A673 (cell line): ENCODE results near the gene STAT2.

Experiments
- CTCF ChIP-seq: fragments of 300-800, 200-600 bp; sonication (generic); conservative IDR thresholded peaks from 2 replicates; pipeline ENCODE4 v1.5.1; 2017; ENCODE audit warnings: low read depth, mild to moderate bottlenecking, antibody characterized with exemption, low read length, moderate library complexity, mixed read lengths
- EZH2 ChIP-seq: fragments of 200-600 bp; sonication (generic); IDR thresholded peaks from 2 replicates; pipeline ENCODE4 v1.6.1; 2017; ENCODE audit warnings: borderline replicate concordance, low read depth, mild to moderate bottlenecking, mixed read lengths, antibody characterized with exemption, low read length; ENCODE audit not compliant: poor library complexity, severe bottlenecking

GRCh38 chr12:56398324-56398723, 38.4 kb upstream of the STAT2 start:
- TF ChIP-seq EZH2 = no peak
- no peak for TF ChIP-seq CTCF
